GM18502 (cell line): ENCODE data around the gene MAP3K21.

Experiments
- ATAC-seq: cut with Tn5 transposase; IDR thresholded peaks from one replicate; pipeline ENCODE4 v1.9.1; 2021; ENCODE audit warnings: mild to moderate bottlenecking; ENCODE audit not compliant: unreplicated experiment, poor library complexity

Gene MAP3K21

GRCh38 chr1:233327651-233328141 is at the start of gene MAP3K21:
Gene MAP3K21, plus strand, starts transcription at chr1:233327724. Its CDS starts 305 bp downstream, at chr1:233328029.
- ATAC-seq, result peak; percentile 57

GRCh38 chr1:233278631-233279030 is 48.9 kb upstream of the MAP3K21 start:
- no peak for ATAC-seq

GRCh38 chr1:233279971-233280370 is 47.6 kb upstream of the MAP3K21 start:
- ATAC-seq, result no peak

- ATAC-seq, result peak; percentile 94
Observed at GRCh38 chr1:233281711-233282581, 45.6 kb upstream of the MAP3K21 start.

GRCh38 chr1:233282582-233282886 is 45.0 kb upstream of the MAP3K21 start:
- ATAC-seq, result no peak

- no peak for ATAC-seq
Observed at GRCh38 chr1:233289676-233290075, 37.8 kb upstream of the MAP3K21 start.

- ATAC-seq, result no peak
Observed at GRCh38 chr1:233290396-233291034, 37.0 kb upstream of the MAP3K21 start.

- no peak for ATAC-seq
Observed at GRCh38 chr1:233293556-233294446, 33.7 kb upstream of the MAP3K21 start.

GRCh38 chr1:233294913-233295236 is 32.6 kb upstream of the MAP3K21 start:
- ATAC-seq, result peak; percentile 51

GRCh38 chr1:233295237-233295974 is 32.1 kb upstream of the MAP3K21 start, which contains the start of gene PCNX2:
Gene PCNX2, minus strand, starts transcription at chr1:233295725. Its CDS starts 247 bp downstream, at chr1:233295478.
- ATAC-seq, result peak; percentile 96

GRCh38 chr1:233295975-233296322 is 31.6 kb upstream of the MAP3K21 start:
- ATAC-seq, result no peak

- ATAC-seq, result no peak
Observed at GRCh38 chr1:233299450-233299849, 28.1 kb upstream of the MAP3K21 start.

GRCh38 chr1:233300326-233300725 is 27.2 kb upstream of the MAP3K21 start:
- ATAC-seq, result no peak

- no peak for ATAC-seq
Observed at GRCh38 chr1:233304489-233305102, 22.9 kb upstream of the MAP3K21 start.

- ATAC-seq, result no peak
Observed at GRCh38 chr1:233313434-233314155, 13.9 kb upstream of the MAP3K21 start.

- ATAC-seq, result no peak
Observed at GRCh38 chr1:233315718-233316301, 11.7 kb upstream of the MAP3K21 start.

- ATAC-seq, result no peak
Observed at GRCh38 chr1:233316473-233316872, 11.1 kb upstream of the MAP3K21 start.

GRCh38 chr1:233319272-233319671 is 8.3 kb upstream of the MAP3K21 start:
- no peak for ATAC-seq

- no peak for ATAC-seq
Observed at GRCh38 chr1:233320023-233320422, 7.5 kb upstream of the MAP3K21 start.
